Motor neuron (in vitro differentiated cells): ENCODE results near the gene CLDN2. TPM values are rescaled to one million over a fixed set of nuclear protein-coding genes. Genes with fewer than 3 reads are reported as not detected.

Experiments
- ATAC-seq, 8 experiments: fragments of 200-7000 bp; cut with Tn5 transposase; replicated peaks in 6 of 8; 2 replicates each; pipeline ENCODE4 v1.8.0; 2021; ENCODE audit warnings: mild to moderate bottlenecking in 8 of 8, moderate library complexity in 8 of 8
- H3K27ac ChIP-seq, 2 donors: fragments of 250-450 bp; sonication (Bioruptor Pico); 2 replicates each; pipeline ENCODE4 v1.9.0; 2021; ENCODE audit warnings: antibody characterized with exemption in 2 of 2, mild to moderate bottlenecking in 2 of 2, moderate library complexity in 1 of 2
- H3K4me1 ChIP-seq, 2 donors: fragments of 250-450 bp; sonication (Bioruptor Pico); replicated peaks in 1 of 2; 2 replicates each; pipeline ENCODE4 v1.6.1; 2021; ENCODE audit warnings: antibody characterized with exemption in 2 of 2, mild to moderate bottlenecking in 2 of 2, moderate library complexity in 1 of 2
- H3K4me3 ChIP-seq, 5 donors: fragments of 250-450 bp; sonication (Bioruptor Pico); 2 replicates each; pipeline ENCODE4 v1.9.0; 2021; ENCODE audit warnings: antibody characterized with exemption in 5 of 5, mild to moderate bottlenecking in 5 of 5, moderate library complexity in 4 of 5
- WGBS, 10 experiments: fragments of 450-650 bp; shearing (Covaris generic); methylation state at CpG; one replicate each; pipeline ENCODE4 v1.0.0; 2022; 5-methylcytosine and 5-hydroxymethylcytosine counted together
- in situ Hi-C, 9 experiments: fragments of 400-800 bp; cut with MboI; loops; one replicate each; pipeline ENCODE4 v1.15.0; 2021; ENCODE audit warnings: low sequenced_read_pairs in 9 of 9, low pct_unique_long_range_greater_than_20kb in 2 of 9; ENCODE audit not compliant: unreplicated experiment in 9 of 9
- total RNA-seq, 8 experiments: library from RNA; unstranded; fragments of 300-600 nt; gene quantifications; 2 replicates each; pipeline versions ENCODE4 v1.2.3 to v1.2.4, GENCODE V29; 2022

Gene CLDN2
- total RNA-seq, 8 experiments from 2014 or later, result 0.08 to 1.00 (median 0.27) TPM; not detected in 1

DNA sequence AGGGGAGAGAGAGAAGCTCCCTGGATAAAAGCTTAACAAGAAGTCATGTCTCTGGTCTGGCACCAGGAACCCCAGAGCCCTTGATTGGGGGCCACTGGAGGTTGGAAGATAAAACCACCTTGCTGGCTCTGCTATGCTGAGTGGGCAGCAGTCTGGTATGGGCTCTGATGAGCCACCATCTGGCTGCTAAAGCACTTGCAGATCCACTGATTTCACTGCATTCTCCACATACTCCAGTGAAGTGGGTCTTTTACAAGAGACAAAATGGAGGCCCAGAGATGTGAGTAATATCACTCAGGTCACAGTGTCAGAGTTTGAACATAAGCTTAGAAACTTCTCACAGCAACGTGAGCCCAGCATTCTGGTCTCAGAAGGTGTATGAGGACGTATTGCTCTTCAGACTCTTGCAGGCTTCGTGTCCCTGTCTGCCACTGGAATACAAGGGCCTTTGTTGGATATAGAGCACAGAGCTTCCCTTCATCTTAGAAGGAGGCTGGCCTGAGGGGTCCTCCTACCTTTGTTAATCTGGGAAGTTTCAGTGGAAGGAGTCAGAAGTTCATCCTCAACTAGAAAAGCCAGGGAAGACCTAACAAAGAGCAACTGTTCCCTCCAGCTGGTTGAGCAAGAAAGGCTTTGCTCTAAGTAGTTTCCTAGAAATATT is 11.8 kb downstream of the CLDN2 start:
- no peak for ATAC-seq

DNA sequence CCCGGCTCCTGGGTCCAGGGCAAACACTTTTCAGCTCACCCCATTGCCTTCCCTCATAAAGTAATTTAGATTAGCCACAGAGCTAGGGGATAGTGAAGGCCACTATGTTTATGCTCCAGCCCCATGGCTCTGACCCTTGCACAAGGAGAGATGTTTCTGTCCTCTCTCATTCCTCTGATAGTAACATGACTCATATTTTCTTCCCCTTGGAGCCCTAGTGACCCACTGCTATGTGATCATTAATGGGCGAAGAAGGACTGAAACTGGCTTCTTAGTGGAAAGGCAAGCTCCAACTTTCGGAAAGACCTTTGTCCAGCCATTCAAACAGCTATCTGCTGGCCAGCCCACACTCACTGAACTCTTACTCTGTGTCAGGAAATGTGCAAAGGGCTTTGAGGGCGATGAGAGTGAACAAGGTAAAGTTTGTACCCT is 12.3 kb downstream of the CLDN2 start:
- 34 to 100% (median 86%) methylated on average over 1 to 3 of the region's 4 CpGs; no CpG with 5 or more reads in 7 of the 10 experiments for WGBS, 10 experiments
- Histone ChIP-seq H3K27ac (no peak overlapping the region), H3K4me1 (no peaks in the 10 kb centered on the region), H3K4me3 (no peak overlapping the region)
- in situ Hi-C loops, result no loop called here
- no peak for ATAC-seq

More for the DNA sequence above, 11.8 kb downstream of the CLDN2 start:
- WGBS, 10 experiments, result 21 to 100% (median 39%) methylated on average over 1 to 3 of the region's 3 CpGs; no CpG with 5 or more reads in 7 of the 10 experiments
- in situ Hi-C loops, result no loop called here
- Histone ChIP-seq H3K4me3 (no peak overlapping the region), H3K4me1 (no peaks in the 10 kb centered on the region), H3K27ac (no peak overlapping the region)

DNA sequence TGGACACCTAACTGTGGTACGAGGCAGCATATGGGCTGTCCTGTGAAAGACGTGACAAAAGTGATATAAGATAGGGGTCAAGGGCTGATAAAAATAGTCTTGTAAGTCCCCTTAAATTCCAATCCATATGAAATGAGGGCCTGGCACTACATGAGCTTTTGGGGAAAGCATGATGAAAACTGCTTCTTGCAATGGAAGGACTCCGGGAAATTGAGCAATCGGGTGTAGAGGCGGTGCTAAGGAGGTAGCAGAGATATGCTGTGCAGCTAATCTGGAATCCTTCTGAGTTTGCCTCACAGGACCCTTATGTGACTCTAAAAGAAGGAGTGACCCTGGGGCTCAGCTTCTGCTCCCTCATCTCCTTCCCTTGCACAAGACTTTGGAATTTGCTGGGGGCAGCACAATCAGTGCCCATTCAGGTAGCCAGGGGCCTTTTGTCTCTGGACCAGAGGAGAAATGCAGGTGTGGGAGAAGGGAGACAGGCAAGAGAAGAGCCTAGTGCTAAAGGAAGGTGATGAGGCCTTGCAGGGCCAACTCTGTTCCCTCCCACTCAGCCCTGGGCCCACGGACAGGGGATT is 12.8 kb downstream of the CLDN2 start:
- H3K4me1 ChIP-seq, result no peaks in the 10 kb centered on the region
- WGBS, 10 experiments, result 37 to 80% (median 76%) methylated on average over 1 to 4 of the region's 6 CpGs; no CpG with 5 or more reads in 7 of the 10 experiments
- no peak overlapping the region for H3K27ac ChIP-seq
- in situ Hi-C loops, result no loop called here
- ATAC-seq, result no peak
- H3K4me3 ChIP-seq, result no peak overlapping the region

DNA sequence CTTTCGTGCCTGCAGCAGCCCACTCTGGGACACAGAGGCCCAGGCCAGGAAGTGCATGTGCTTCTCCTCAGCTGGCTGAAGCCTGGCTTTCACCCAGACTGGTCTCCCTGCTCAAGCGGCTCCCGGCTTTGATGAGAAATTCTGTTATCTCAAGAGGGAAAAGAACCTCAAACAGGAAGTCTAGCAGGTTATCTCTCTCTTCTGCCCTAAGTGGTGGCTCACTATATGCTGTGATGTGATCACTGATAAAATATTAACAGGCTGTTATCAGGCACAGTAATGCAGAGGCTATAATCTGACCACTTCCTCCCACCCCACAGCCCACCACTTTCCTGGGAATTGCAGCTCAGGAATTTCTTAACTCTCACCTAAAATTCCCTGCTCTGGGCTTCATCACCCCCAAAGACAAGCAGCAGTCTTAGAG is 13.3 kb downstream of the CLDN2 start:
- 20% methylated on average over 1 of the region's 3 CpGs; no CpG with 5 or more reads in 9 of the 10 experiments for WGBS, 10 experiments
- ATAC-seq, result no peak
- Histone ChIP-seq H3K4me3 (no peak overlapping the region), H3K4me1 (no peaks in the 10 kb centered on the region), H3K27ac (no peak overlapping the region)
- in situ Hi-C loops, result no loop called here

DNA sequence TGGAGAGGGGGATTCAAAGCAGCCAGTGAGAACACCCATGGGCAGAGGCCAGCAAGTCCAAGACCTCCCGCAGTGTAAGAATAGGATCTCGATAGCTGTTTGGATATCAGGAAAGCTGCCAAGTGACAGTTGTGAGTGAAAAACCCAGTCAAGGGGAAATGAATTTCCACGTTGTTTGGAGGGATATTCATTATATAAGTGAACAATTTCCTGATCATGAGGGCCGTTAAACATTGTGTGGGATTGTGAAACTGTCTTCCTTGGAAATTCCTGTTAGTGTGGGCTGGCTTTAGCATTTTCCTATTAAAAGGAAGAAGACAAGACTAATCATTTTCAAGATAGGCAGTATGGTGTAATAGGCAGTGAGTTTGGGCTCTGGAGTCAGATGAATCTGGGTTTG is 15.0 kb downstream of the CLDN2 start:
- no peak for ATAC-seq
- H3K27ac ChIP-seq, result no peak overlapping the region
- in situ Hi-C loops, result no loop called here
- no peaks in the 10 kb centered on the region for H3K4me1 ChIP-seq
- no peak overlapping the region for H3K4me3 ChIP-seq
- WGBS, 10 experiments, result 0 to 100% (median 54%) methylated on average over 1 to 4 of the region's 4 CpGs; no CpG with 5 or more reads in 7 of the 10 experiments

DNA sequence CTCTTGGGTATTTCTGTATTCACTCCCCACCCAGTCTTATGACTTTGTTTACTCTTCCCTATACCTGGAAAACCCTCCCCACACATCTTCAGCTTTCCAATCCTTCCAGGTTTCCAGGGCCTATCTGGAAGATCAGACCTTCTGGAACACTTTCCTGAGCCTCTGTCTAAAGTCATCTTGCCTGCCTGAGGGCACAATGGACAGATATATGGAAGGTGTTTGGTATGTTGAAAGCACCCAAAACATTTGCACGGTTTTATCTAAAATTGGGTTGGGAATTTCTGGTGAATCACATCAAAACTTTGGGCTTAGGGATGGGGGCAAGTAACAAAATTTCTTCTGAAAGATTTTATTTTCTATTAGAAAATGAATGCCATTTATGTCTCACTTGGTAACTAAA is 16.0 kb downstream of the CLDN2 start:
- in situ Hi-C loops, result no loop called here
- ATAC-seq, result no peak
- Histone ChIP-seq H3K4me3 (no peak overlapping the region), H3K4me1 (no peaks in the 10 kb centered on the region), H3K27ac (no peak overlapping the region)
- 67% methylated on average over 1 of the region's 1 CpG; no CpG with 5 or more reads in 8 of the 10 experiments for WGBS, 10 experiments

DNA sequence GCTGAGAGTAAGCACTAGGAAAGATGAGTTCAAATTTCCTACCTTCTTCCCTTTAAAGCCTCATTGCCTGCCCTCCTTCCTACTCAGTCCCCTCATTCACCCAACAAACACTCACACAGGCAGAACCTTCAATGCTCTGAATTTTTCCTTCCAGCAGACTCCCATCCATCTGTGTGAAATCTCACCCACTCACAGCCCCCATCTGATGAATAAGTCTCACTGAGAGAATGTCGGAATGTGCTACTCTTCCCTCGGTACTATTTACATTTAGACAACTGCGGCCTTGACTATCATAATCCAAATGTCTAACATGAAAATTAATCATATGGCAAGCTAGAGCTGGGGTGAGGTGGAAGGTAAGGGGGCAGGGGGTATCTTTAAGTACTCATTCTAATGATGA is 19.4 kb downstream of the CLDN2 start:
- no peak overlapping the region for H3K4me3 ChIP-seq
- no peak for ATAC-seq
- in situ Hi-C loops, result no loop called here
- no peak overlapping the region for H3K27ac ChIP-seq
- H3K4me1 ChIP-seq, result no peaks in the 10 kb centered on the region
- 35 to 92% (median 70%) methylated on average over 2 of the region's 3 CpGs; no CpG with 5 or more reads in 7 of the 10 experiments for WGBS, 10 experiments

DNA sequence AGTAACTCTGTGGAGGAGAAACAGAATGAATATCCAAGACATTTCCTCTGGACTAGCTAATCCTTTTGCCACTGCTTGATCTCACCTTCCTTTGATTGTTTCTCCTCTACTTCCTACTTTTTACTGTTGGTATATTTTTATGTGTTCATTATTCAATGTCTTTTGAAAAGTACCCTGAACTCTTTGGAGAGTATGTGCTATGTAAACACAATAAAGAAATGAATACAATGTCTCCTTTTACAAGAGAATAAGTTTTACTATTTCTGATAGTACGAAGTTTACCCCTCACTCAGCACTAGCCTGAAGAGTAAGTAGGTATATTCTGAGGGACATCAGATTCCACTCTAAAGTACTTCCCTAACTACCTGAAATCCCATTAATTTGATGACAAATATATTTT is 19.9 kb downstream of the CLDN2 start:
- in situ Hi-C loops, result no loop called here
- WGBS, 10 experiments, result 55 to 83% (median 78%) methylated on average over 1 of the region's 1 CpG; no CpG with 5 or more reads in 4 of the 10 experiments
- H3K27ac ChIP-seq, result no peak overlapping the region
- no peaks in the 10 kb centered on the region for H3K4me1 ChIP-seq
- ATAC-seq, result no peak
- H3K4me3 ChIP-seq, result no peak overlapping the region

DNA sequence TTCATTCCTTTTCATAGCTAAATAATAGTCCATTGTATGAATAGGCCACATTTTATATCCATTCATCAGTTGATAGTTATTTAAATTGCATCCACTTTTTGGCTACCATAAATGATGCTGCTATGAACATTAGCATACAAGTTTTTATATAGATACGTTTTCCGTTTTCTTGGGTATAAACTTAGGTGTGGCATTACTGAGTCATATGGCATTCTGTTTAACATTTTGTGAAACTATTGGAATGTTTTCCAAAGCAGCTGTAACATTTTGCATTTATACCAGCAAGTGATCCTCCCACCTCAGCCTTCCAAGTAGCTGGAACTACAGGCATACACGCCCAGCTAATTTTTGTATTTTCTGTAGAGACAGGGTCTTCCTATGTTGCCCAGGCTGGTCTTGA is 26.3 kb downstream of the CLDN2 start:
- Histone ChIP-seq H3K4me1 (no peaks in the 10 kb centered on the region), H3K4me3 (no peak overlapping the region), H3K27ac (no peak overlapping the region)
- 7 to 100% (median 76%) methylated on average over 1 to 3 of the region's 3 CpGs; no CpG with 5 or more reads in 2 of the 10 experiments for WGBS, 10 experiments
- peak in 2 of 8 experiments; percentile 29 to 73 for ATAC-seq
- in situ Hi-C loops, result no loop called here

DNA sequence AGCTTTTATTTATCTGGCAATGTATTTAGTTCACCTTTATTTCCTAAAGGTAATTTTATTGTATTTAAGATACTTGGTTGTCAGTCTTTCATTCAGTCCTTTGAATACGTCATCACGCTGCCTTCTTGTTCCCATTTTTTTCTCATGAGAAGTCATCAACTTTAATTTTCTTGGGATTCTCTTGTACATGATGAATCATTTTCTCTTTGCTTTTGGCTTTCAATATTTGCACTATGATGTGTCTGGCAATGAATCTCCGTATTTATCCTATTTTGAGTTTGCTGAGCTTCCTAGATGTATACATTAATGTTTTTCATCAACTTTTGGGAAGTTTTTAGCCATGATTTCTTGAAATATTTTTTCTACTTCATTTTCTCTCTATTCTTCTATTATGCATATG is 28.4 kb downstream of the CLDN2 start:
- H3K4me3 ChIP-seq, result no peak overlapping the region
- no peaks in the 10 kb centered on the region for H3K4me1 ChIP-seq
- no peak for ATAC-seq
- H3K27ac ChIP-seq, result no peak overlapping the region
- in situ Hi-C loops, result no loop called here
- 64 to 100% (median 88%) methylated on average over 1 to 3 of the region's 3 CpGs; no CpG with 5 or more reads in 1 of the 10 experiments for WGBS, 10 experiments

DNA sequence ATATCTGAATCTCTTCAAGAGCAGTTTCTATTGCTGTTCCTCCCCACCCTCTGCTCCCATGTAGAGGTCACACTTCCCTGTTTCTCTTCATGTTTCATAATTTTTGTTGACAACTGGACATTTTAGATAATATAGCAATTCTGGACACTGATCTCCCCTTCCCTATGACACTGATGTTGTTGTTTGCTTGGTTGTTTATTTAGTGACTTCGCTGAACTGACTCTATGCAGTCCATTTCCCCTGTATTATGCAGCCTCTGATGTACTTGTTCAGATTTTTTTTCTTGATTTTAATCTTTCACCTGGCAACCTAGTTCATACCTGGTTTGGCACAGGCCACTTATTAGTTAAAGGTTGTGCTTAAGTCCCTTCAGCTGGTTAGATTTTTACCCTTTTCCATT is 29.2 kb downstream of the CLDN2 start:
- H3K27ac ChIP-seq, result no peak overlapping the region
- no peak for ATAC-seq
- no peak overlapping the region for H3K4me3 ChIP-seq
- WGBS, 10 experiments, result 50 to 100% (median 80%) methylated on average over 1 of the region's 1 CpG; no CpG with 5 or more reads in 6 of the 10 experiments
- no peaks in the 10 kb centered on the region for H3K4me1 ChIP-seq
- in situ Hi-C loops, result no loop called here

DNA sequence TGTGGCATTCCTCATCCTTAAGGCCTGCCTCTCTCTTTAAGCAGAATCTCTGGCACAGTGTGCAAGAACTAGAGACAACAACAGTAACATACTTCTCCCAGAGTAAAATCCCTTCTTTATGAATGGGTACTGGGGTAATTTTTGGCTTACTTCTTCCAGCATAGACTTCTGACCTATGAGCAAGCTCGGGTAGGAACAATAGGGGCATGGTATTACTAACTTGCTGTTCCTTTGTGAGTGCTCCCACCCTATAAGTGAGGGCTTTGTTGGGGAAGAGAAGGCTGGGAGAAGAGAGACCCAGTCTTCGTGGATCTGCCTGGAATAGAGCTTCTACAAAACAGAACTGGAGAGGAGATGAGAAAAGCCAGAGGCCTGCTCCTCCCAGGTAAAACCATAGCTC is 30.2 kb downstream of the CLDN2 start:
- Histone ChIP-seq H3K27ac (no peak overlapping the region), H3K4me3 (no peak overlapping the region), H3K4me1 (no peaks in the 10 kb centered on the region)
- in situ Hi-C loops, result no loop called here
- ATAC-seq, result no peak
- 50 to 90% methylated on average over 1 to 2 of the region's 2 CpGs; no CpG with 5 or more reads in 8 of the 10 experiments for WGBS, 10 experiments

DNA sequence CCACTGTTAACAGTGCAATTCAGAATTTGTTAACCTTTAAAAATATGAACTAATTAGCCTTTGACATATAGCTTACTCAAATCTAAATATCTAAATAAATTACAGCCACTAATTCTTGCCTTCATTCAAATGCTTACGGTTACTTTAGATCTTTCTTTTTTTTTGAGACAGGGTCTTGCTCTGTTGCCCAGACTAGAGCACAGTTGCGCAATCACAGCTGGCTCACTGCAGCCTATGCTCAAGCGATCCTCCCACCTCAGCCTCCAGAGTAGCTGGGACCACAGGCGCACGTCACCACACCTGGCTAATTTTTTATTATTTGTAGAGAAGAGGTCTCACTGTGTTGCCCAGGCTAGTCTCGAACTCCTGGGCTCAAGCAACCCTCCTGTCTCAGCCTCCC is 31.0 kb downstream of the CLDN2 start:
- WGBS, 10 experiments, result 79 to 100% (median 92%) methylated on average over 1 to 5 of the region's 6 CpGs; no CpG with 5 or more reads in 4 of the 10 experiments
- in situ Hi-C loops, result no loop called here
- Histone ChIP-seq H3K4me3 (no peak overlapping the region), H3K4me1 (no peaks in the 10 kb centered on the region), H3K27ac (no peak overlapping the region)
- no peak for ATAC-seq

DNA sequence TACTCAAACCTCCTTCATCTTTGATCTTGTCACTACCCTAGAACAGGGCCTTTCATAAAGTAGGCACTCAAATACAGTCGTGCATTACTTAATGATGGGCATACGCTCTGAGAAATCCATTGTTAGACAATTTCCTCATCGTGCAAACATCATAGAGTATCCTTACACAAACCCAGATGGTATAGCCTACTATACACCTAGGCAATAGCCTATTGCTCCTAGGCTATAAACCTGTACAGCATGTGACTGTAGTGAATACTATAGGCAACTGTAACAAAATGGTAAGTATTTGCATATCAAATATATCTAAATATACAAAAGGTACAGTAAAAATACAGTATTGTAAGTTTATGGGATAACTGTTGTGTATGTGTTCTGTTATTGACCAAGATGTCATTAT is 31.9 kb downstream of the CLDN2 start:
- ATAC-seq, result no peak
- in situ Hi-C loops, result no loop called here

More for the DNA sequence above, 31.9 kb downstream of the CLDN2 start:
- H3K27ac ChIP-seq, result no peak overlapping the region
- H3K4me1 ChIP-seq, result no peaks in the 10 kb centered on the region
- WGBS, 10 experiments, result 40 to 61% (median 60%) methylated on average over 1 to 3 of the region's 3 CpGs; no CpG with 5 or more reads in 7 of the 10 experiments
- no peak overlapping the region for H3K4me3 ChIP-seq
